ENCODE results near the gene COL11A2. TPM values are rescaled to one million over a fixed set of nuclear protein-coding genes. Genes with fewer than 3 reads are reported as not detected.

Gene COL11A2
- total RNA-seq, 1 experiment from 2014 or later = 3.7 TPM

DNA sequence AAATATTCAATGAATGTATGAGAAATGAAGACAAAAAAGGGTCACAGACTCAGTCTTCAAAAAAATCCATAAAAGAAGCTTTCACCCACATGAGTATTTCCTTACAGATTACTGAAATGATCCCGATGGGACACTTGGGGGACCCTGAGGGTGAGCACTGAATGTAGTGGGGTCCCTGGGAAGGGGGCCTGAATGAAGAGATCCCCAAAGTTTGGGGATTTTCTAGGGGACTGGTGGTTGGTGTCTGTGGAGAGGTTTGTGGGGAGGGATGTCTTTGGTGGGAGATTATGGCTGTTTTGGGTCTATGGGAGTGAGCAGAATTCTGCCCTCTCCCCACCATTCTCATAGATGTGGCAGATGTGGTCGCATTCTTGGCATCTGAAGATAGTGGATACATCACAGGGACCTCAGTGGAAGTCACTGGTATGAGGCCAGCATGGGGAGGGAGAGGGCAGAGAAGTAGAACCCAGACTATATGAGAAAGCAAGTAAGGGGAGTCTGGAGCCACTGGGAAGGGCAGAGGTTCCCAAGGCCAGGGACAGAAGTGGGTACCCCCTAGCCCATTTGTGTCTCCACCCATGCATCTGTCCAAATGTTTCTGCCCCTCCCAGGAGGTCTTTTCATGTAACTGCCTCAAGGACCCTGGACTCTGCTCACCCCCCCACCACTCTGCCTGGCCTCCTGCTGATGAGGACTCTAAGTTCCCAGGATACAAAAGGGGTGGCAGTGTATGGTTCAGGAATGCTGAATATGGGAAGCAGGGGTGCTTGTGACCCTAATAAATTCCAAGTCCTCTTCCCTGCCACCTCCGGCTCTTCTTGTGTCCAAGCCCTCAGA is 14.0 kb upstream of the COL11A2 start:
- Mint-ChIP-seq H3K4me1 (peaks cover 49% of the 10 kb centered on the region), H3K4me3 (peak overlapping the region; percentile 88), H3K27me3 (ENCODE audit: low read depth) (peaks cover 28% of the 10 kb centered on the region), H3K27ac (no peak overlapping the region), H3K9me3 (no peaks in the 10 kb centered on the region), H3K36me3 (peaks cover 35% of the 10 kb centered on the region)
- DNase-seq (ENCODE audit: low spot score) = no peak
- POLR2A ChIA-PET = interaction anchor here (2.0 kb wide), 1 partner anchor 234 kb away, joined by 8 read pairs; no protein-coding TSS in a partner anchor
- TF ChIP-seq USF2 (CRISPR knock-in tag; IDR thresholded peaks at IDR 0.05) (no peak), ELF4 (CRISPR knock-in tag; IDR thresholded peaks at IDR 0.05; ENCODE audit: low read depth) (no peak), ATF1 (CRISPR knock-in tag; IDR thresholded peaks at IDR 0.05) (no peak), ZBTB43 (CRISPR knock-in tag; IDR thresholded peaks at IDR 0.05) (no peak), ZBTB21 (CRISPR knock-in tag; IDR thresholded peaks at IDR 0.05; ENCODE audit: borderline replicate concordance) (no peak)
- CTCF ChIA-PET = interaction anchor here (2.4 kb wide), 1 partner anchor 42 kb away, joined by 31 read pairs; no protein-coding TSS in a partner anchor
- no peak for ATAC-seq

DNA sequence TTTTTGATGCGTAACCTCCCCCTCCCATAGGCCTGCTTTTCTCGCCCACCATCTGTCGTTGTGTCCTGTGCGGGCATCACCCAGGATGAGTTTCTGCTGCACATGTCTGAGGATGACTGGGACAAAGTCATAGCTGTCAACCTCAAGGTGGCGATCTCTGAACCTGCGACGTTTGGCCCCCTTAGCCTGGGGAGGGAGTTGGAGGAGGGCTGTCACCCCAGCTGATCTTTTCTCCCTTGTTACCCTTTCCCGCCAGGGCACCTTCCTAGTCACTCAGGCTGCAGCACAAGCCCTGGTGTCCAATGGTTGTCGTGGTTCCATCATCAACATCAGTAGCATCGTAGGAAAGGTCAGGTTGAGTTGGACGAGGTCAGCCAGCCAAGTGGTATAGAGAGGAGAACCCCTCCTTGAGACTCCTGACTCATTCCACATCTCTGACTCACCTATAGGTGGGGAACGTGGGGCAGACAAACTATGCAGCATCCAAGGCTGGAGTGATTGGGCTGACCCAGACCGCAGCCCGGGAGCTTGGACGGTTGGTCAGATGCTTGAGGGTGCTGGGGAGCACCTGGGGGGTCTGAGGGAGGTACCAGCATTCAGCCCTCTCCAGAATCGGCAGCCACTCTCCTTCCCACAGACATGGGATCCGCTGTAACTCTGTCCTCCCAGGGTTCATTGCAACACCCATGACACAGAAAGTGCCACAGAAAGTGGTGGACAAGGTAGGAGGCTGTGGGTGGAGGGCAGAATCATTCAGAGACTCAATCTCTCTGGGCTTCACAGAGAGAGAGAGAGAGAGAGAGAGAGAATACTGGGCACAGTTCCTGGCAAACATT is 13.1 kb upstream of the COL11A2 start:
- ChIA-PET POLR2A (interaction anchor here (2.0 kb wide), 1 partner anchor 233 kb away, joined by 8 read pairs; no protein-coding TSS in a partner anchor), CTCF (interaction anchor here (0.6 to 2.4 kb wide), 8 partner anchors 12 to 136 kb away, joined by 3 to 31 read pairs (median 4); partner anchors contain the start of genes B3GALT4 and COL11A2)
- H3K27ac Mint-ChIP-seq = no peak overlapping the region
- TF ChIP-seq, protein P1, sequence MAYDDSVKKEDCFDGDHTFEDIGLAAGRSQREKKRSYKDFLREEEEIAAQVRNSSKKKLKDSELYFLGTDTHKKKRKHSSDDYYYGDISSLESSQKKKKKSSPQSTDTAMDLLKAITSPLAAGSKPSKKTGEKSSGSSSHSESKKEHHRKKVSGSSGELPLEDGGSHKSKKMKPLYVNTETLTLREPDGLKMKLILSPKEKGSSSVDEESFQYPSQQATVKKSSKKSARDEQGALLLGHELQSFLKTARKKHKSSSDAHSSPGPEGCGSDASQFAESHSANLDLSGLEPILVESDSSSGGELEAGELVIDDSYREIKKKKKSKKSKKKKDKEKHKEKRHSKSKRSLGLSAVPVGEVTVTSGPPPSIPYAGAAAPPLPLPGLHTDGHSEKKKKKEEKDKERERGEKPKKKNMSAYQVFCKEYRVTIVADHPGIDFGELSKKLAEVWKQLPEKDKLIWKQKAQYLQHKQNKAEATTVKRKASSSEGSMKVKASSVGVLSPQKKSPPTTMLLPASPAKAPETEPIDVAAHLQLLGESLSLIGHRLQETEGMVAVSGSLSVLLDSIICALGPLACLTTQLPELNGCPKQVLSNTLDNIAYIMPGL (CRISPR knock-in tag; IDR thresholded peaks at IDR 0.05) = 0 out of 2 replicates have a peak, but pooled peaks have one; percentile 4
- TF ChIP-seq CREM (CRISPR knock-in tag; IDR thresholded peaks at IDR 0.05) = no peak
- peaks cover 50% of the 10 kb centered on the region for H3K4me1 Mint-ChIP-seq
- H3K27me3 Mint-ChIP-seq (ENCODE audit: low read depth) = peaks cover 28% of the 10 kb centered on the region
- H3K36me3 Mint-ChIP-seq = peaks cover 36% of the 10 kb centered on the region
- ATAC-seq (peak; percentile 2; the same call in 1 of the 2 replicates), DNase-seq (ENCODE audit: low spot score) (no peak)
- H3K4me3 Mint-ChIP-seq = peak overlapping the region; percentile 88
- H3K9me3 Mint-ChIP-seq = no peaks in the 10 kb centered on the region

DNA sequence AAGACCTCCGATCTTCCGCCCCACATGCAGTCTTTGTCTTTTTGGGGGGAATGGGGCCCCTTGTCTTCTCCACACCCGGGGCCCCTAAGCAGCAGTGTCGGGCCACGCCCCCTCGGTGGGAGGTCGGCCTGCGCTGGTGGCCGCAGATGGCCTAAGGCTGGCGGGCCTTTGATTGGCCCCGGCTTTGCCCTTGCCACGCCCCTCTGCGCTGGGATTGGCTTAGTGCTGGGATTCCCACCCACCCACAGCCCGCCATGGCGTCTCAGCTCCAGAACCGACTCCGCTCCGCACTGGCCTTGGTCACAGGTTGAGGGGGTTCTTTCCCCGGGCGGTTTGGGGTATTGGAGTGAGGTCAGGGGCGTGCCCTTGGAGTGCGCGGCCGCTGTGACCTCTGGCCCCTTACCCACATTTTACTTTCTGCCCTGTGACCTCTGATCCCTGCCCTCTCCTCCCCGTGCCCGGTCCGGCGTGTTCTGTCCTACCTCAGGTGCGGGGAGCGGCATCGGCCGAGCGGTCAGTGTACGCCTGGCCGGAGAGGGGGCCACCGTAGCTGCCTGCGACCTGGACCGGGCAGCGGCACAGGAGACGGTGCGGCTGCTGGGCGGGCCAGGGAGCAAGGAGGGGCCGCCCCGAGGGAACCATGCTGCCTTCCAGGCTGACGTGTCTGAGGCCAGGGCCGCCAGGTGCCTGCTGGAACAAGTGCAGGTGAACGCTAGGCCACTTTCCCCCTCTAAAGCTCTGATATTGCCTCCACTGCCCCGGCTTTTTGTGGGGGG is 12.3 kb upstream of the COL11A2 start, which contains the start of gene HSD17B8:
Gene HSD17B8, plus strand, starts transcription at position 241 of the 776 bp plus-strand sequence. Its CDS starts 14 bp downstream, at position 255.
- ATAC-seq (peak; percentile 67), DNase-seq (ENCODE audit: low spot score) (peak; percentile 98)
- H3K4me3 Mint-ChIP-seq = peak within 1 kb of the TSS; percentile 88
- peaks cover 52% of the 10 kb centered on the region for H3K4me1 Mint-ChIP-seq
- H3K36me3 Mint-ChIP-seq = peaks cover 29% of the 10 kb centered on the region
- H3K9me3 Mint-ChIP-seq = no peaks in the 10 kb centered on the region
- peak within 1 kb of the TSS; percentile 76 for H3K27ac Mint-ChIP-seq
- POLR2A ChIA-PET = interaction anchor here (0.6 to 2.0 kb wide), 4 partner anchors 11 to 233 kb away, joined by 3 to 8 read pairs (median 4); no protein-coding TSS in a partner anchor
- CTCF ChIA-PET = interaction anchor here (0.6 to 2.4 kb wide), 12 partner anchors 8 to 968 kb away, joined by 3 to 31 read pairs (median 4); partner anchors contain the start of genes B3GALT4 and COL11A2
- peaks cover 28% of the 10 kb centered on the region for H3K27me3 Mint-ChIP-seq (ENCODE audit: low read depth)
- TF ChIP-seq CREB1 (CRISPR knock-in tag; IDR thresholded peaks at IDR 0.05) (no peak), TEAD1 (CRISPR knock-in tag; IDR thresholded peaks at IDR 0.05) (peak; percentile 82), ZNF416 (CRISPR knock-in tag; IDR thresholded peaks at IDR 0.05) (peak; percentile 80; the same call in 1 of the 2 replicates), NR1H2 (CRISPR knock-in tag; IDR thresholded peaks at IDR 0.05) (no peak), NFYB (CRISPR knock-in tag; conservative IDR thresholded peaks at IDR 0.05; ENCODE audit: low read depth) (peak; percentile 84)
- TF ChIP-seq, protein P1 (CRISPR knock-in tag; IDR thresholded peaks at IDR 0.05) = peak; percentile 43; the same call in 1 of the 2 replicates
- TF ChIP-seq, protein P2, sequence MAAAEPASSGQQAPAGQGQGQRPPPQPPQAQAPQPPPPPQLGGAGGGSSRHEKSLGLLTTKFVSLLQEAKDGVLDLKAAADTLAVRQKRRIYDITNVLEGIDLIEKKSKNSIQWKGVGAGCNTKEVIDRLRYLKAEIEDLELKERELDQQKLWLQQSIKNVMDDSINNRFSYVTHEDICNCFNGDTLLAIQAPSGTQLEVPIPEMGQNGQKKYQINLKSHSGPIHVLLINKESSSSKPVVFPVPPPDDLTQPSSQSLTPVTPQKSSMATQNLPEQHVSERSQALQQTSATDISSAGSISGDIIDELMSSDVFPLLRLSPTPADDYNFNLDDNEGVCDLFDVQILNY (CRISPR knock-in tag; IDR thresholded peaks at IDR 0.05) = 0 out of 2 replicates have a peak, but pooled peaks have one; percentile 28
- TF ChIP-seq, protein P3, sequence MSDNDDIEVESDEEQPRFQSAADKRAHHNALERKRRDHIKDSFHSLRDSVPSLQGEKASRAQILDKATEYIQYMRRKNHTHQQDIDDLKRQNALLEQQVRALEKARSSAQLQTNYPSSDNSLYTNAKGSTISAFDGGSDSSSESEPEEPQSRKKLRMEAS (CRISPR knock-in tag; IDR thresholded peaks at IDR 0.05) = peak; percentile 22; the same call in 1 of the 2 replicates
- TF ChIP-seq, protein P4, sequence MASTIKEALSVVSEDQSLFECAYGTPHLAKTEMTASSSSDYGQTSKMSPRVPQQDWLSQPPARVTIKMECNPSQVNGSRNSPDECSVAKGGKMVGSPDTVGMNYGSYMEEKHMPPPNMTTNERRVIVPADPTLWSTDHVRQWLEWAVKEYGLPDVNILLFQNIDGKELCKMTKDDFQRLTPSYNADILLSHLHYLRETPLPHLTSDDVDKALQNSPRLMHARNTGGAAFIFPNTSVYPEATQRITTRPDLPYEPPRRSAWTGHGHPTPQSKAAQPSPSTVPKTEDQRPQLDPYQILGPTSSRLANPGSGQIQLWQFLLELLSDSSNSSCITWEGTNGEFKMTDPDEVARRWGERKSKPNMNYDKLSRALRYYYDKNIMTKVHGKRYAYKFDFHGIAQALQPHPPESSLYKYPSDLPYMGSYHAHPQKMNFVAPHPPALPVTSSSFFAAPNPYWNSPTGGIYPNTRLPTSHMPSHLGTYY (CRISPR knock-in tag; IDR thresholded peaks at IDR 0.05) = 0 out of 2 replicates have a peak, but pooled peaks have one; percentile 57
